ES-I3 (cell line): ENCODE results near the gene SH3RF2.

Experiments
- H3K36me3 ChIP-seq: 2 replicates; pipeline ENCODE4 v1.6.1; 2013; ENCODE audit warnings: mild to moderate bottlenecking, low read length, control low read depth, moderate library complexity; ENCODE audit not compliant: insufficient read depth
- H3K4me1 ChIP-seq: 2 replicates; pipeline ENCODE4 v1.6.1; 2013; ENCODE audit warnings: mild to moderate bottlenecking, control low read depth, low read length; ENCODE audit not compliant: insufficient read depth
- H3K9ac ChIP-seq: 2 replicates; pipeline ENCODE4 v1.6.1; 2013; ENCODE audit warnings: low read depth, mild to moderate bottlenecking, low read length, moderate library complexity
- H3K9me3 ChIP-seq: 2 replicates; pipeline ENCODE4 v1.6.1; 2013; ENCODE audit warnings: mild to moderate bottlenecking, low read length, moderate library complexity; ENCODE audit not compliant: control insufficient read depth, insufficient read depth

SH3RF2 gene

DNA sequence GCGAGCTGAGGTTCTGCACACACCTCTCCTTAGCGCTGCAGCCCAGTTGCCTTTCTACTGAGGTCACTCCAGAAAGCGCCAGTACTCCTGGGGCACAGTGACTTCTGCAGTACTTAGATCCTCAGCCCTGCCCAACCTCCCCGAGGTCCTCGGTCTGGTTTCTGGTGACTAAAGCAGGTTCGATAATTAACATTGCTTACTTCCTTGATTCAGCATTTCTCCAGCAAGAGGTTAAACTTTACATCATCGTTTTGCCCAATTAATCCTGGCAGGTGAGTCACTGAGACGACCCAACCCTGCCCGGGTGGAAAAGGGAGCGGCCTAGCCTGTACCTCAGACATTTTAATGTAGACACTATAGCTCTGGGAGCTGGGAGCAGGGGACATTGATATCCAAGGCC, 91.4 kb downstream of the SH3RF2 start:
- no peak overlapping the region for H3K9ac ChIP-seq
- H3K9me3 ChIP-seq: no peaks in the 10 kb centered on the region
- no peaks in the 10 kb centered on the region for H3K36me3 ChIP-seq
- peaks cover 27% of the 10 kb centered on the region for H3K4me1 ChIP-seq

DNA sequence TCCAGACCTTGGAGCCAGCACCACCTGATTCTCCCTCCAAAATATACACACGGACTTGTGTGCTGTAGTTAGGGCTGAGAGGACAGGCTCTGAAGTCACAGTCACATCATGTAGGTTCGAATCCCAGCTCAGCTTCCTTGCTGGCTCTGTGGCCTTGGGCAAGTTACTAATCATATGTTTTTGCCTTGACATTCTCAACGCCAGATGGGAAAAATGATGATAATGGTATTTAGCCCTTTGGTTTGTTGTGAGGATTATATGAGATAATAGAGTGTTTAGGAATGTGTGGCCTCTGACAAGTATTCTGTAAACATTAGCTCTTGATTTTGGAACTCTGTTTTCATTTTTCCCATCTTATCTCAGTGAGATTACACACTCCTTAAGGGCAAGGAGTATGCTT, 96.5 kb downstream of the SH3RF2 start:
- Histone ChIP-seq H3K36me3 (no peaks in the 10 kb centered on the region), H3K4me1 (0 out of 2 replicates have a peak, but pooled peaks cover under 1% of the 10 kb centered on the region), H3K9ac (no peak overlapping the region)

DNA sequence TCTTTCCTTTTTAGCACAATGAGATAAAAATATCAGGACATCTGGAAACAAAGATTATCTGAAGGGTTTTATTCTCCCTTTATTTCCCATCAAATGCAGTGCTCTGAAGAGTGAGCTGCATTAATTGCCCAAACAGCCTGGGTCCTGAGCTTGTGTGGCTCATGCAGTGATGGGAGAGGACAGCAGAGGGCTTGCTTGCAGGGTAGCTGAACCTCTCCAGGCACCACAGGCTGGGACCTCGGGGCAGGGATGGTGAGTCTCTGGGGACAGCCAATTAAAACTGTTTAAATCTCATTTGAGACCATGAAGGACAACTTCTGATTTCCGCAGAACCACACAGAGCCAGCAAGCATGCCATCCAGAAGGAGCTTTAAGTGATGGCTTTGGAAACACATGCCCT, 97.7 kb downstream of the SH3RF2 start:
- Histone ChIP-seq H3K4me1 (no peaks in the 10 kb centered on the region), H3K9ac (no peak overlapping the region), H3K36me3 (no peaks in the 10 kb centered on the region), H3K9me3 (no peaks in the 10 kb centered on the region)

More for the DNA sequence above, 96.5 kb downstream of the SH3RF2 start:
- no peaks in the 10 kb centered on the region for H3K9me3 ChIP-seq

DNA sequence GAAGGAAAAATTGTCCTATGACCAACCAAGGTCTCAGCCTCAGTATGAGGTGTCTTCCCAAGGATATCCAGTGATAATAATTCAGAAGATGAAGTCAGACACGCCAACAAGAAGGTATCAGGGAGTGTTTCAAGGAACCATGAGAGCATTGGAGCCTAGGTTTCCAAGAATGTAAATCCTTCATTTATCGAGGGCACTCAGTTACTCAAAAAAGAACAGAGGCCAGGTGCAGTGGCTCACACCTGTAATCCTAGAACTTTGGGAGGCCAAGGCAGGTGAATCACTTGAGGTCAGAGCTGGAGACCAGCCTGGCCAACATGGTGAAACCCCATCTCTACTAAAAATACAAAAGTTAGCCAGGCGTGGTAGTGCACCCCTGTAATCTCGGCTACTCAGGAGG, 98.2 kb downstream of the SH3RF2 start:
- H3K9ac ChIP-seq: no peak overlapping the region
- H3K4me1 ChIP-seq: no peaks in the 10 kb centered on the region

DNA sequence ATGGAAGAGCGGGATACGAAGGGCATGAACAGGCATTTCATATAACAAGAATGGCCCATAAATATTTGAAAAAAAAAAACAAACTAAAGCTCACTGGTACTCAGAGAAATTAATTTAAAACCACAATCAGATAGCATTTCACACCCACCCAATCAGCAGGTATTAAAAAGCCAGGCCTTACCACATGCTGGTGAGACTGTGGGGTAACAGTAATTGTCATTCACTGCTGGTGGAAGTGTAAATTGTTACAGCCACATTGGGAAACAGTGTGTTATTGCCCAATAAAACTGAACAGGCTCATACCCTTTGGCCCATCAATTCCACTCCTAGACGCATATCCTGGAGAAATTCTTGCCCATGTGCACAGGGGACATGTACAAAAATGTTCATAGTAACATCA, 103.0 kb downstream of the SH3RF2 start:
- Histone ChIP-seq H3K9ac (no peak overlapping the region), H3K9me3 (no peaks in the 10 kb centered on the region), H3K36me3 (no peaks in the 10 kb centered on the region), H3K4me1 (peaks cover 15% of the 10 kb centered on the region)

More for the DNA sequence above, 98.2 kb downstream of the SH3RF2 start:
- Histone ChIP-seq H3K9me3 (no peaks in the 10 kb centered on the region), H3K36me3 (no peaks in the 10 kb centered on the region)

DNA sequence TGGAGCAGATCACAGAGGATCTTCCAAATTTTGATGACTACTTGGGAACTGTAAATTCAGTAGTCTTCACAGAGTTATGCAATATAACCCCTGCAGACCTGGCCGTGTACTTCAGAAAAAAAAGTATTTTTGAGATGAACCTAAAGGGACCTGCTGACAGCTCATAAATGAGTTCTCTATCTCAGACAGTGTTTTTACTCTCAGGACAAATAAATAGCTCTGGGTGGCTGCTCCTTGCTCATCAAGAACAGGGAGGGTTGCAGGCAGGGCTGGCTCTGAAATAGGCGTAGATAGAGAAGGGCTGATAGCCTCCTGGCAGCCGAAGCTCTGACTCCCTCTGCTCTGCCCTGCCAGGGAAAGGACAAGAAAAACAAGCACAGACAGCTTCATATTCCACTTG, 104.1 kb downstream of the SH3RF2 start:
- no peaks in the 10 kb centered on the region for H3K36me3 ChIP-seq
- H3K9ac ChIP-seq: no peak overlapping the region
- H3K9me3 ChIP-seq: no peaks in the 10 kb centered on the region
- peaks cover 15% of the 10 kb centered on the region for H3K4me1 ChIP-seq

DNA sequence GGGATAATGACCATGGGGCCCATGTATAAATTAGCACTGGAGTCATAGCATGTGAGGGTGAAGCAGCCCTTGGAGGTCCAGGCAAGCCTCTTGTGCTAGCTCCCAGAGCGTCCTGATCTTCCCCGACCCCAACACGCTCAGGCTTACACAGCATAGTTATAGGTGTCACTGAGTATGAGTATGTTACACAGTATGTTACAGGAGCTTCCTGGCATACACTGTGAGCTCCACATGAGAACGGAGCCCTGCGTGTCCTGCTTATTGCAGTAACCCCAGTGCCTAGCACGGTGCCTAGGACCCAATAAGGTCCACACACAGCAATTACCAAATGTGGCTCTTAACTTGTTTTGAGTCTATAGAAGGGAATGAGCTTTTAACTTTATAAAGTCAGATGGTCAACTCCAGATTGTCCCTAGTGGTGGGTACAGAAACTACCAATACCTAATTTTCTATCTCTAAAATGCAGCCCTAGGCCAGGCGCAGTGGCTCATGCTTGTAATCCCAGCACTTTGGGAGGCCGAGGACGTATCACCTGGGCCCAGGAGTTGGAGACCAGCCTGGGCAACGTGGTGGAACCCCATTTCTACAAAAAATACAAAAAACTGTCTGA, 104.9 kb downstream of the SH3RF2 start:
- no peaks in the 10 kb centered on the region for H3K9me3 ChIP-seq
- H3K9ac ChIP-seq: no peak overlapping the region
- H3K36me3 ChIP-seq: no peaks in the 10 kb centered on the region
- H3K4me1 ChIP-seq: peaks cover 15% of the 10 kb centered on the region

DNA sequence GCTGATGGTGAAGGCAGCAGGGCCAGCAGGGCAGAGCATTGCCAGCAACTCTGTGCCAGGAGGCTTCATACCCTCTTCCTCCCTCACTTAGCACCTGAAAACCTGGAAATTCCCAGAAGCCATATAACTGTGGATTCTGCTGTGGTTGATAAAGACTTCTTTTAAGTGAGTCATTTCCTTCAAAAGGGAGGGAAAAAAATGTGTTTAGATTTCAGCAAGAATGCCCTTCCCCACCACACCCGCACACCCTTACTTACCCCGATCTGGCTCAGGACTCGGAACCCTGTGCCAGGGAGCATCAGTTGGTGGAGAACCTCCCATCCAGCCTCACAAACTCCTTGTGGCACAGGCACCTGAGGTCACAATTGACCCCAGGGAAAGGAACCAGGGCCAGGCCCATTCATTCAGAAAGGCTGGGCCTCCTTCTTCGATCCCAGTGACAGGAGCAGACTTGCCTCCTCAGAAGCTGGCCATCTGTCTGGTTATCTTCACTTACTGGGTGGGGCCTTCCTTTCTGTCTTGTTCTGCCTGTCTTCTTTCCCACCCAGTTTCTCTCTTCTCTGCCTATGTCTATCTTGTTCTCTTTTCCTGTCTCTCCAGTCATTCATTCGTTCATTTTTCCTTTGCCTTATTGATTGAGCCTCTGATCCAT, 106.4 kb downstream of the SH3RF2 start:
- Histone ChIP-seq H3K36me3 (no peaks in the 10 kb centered on the region), H3K4me1 (peaks cover 15% of the 10 kb centered on the region), H3K9ac (no peak overlapping the region), H3K9me3 (no peaks in the 10 kb centered on the region)

DNA sequence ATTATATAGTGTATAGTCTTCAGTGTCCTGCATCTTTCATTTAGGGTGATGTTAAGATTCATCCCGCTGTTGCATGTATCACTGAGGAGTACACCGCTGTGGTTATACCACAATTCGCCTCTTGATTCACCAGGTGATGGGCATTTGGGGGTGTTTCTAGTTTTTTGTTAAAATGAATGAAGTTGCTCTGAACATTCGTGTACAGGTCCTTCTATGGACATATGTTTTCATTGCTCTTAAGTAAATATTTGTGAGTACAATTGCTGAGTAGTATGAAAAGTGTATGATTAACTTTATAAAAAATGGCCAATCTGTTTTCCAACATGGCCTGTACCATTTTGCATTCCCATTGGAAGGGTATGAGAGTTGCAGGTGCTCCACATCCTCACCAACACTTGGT, 107.3 kb downstream of the SH3RF2 start:
- Histone ChIP-seq H3K36me3 (no peaks in the 10 kb centered on the region), H3K4me1 (peaks cover 15% of the 10 kb centered on the region), H3K9me3 (no peaks in the 10 kb centered on the region), H3K9ac (no peak overlapping the region)

DNA sequence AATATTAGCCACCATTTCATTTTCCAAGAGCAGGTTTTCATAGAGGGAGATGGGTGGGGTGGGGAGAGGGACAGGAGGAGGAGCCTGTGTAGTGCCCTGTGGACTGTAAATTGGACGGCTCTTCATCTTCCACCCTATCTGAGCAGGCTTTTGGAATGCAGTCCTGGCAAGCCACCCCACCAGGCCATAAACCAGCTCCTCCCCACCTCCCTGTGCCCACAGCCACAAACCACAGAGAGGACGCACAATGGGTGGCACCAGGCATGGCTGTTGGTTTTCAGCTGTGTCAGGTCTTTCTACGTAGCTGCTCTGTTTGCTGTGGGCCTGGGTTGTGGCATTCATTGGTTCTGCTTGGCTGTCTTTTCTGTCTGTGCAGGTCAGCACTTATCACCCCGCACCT, 111.0 kb downstream of the SH3RF2 start:
- no peaks in the 10 kb centered on the region for H3K9me3 ChIP-seq
- H3K4me1 ChIP-seq: peaks cover 4% of the 10 kb centered on the region; the same call in 1 of the 2 replicates
- no peaks in the 10 kb centered on the region for H3K36me3 ChIP-seq
- no peak overlapping the region for H3K9ac ChIP-seq

DNA sequence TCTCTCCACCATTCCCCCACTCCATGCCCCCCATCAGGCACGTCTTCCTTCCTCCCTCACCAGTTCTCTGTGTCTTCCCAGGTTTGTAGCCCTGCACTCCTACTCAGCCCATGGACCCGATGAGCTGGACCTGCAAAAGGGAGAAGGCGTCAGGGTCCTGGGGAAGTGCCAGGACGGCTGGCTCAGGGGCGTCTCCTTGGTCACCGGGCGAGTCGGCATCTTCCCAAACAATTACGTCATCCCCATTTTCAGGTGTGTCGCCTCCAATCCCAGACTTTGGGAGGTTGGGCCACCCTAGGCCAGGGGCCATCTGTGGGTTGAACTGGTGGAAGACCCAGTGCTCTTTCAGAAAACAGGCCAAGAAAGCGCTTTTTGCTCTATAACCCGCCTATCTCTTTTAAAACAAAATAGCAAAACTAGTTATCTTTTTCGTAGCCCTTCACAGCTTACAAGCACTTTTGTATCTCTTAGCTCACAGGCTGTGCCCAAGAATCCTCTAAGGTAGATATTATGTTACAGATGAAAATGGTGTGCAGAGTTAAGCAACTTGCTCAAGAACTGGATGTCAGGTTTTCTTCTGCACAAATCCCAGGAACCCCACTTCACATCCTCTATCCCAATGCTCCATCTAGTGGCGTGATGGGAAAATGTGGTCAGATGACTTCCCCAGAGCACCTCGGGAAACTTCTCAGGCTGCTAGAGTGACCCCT, 112.8 kb downstream of the SH3RF2 start:
- Histone ChIP-seq H3K9me3 (no peaks in the 10 kb centered on the region), H3K36me3 (no peaks in the 10 kb centered on the region), H3K4me1 (no peaks in the 10 kb centered on the region), H3K9ac (no peak overlapping the region)

DNA sequence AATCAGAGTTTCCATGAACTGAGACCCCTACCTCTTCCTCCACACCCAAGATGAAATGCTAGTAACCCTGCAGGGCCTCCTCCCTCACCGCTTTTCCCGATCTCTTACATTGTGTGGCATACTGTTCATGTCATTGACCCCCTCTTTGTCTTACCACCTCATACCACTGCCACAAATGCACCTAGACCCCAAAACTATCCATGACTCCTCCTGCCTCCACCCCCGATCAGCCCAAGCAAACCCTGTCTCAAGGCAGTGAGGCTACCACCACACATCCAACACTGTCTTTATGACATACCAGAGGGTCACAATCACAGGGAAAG, 113.3 kb downstream of the SH3RF2 start:
- no peak overlapping the region for H3K9ac ChIP-seq
- H3K4me1 ChIP-seq: no peaks in the 10 kb centered on the region
- H3K36me3 ChIP-seq: no peaks in the 10 kb centered on the region
- H3K9me3 ChIP-seq: no peaks in the 10 kb centered on the region

DNA sequence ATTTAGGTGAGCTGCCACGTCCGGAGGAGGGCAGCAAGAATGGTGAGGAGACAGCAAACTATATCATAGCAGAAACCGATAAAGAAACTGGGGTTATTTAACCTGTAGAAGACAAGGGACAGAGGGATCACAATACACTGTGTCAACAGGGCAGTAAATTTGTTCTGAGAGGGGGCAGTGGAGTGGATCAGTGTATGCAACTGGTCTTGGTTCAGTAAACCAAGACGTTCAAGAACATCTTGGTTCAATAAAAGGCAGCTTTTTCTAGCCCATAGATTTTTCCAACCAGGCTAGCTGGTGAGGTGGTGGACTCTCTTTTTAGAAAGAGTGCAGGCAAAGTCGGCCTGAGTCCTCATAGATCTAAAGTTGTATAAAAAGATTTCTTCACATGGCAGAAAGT, 113.7 kb downstream of the SH3RF2 start:
- H3K36me3 ChIP-seq: no peaks in the 10 kb centered on the region
- no peak overlapping the region for H3K9ac ChIP-seq
- H3K4me1 ChIP-seq: no peaks in the 10 kb centered on the region
- H3K9me3 ChIP-seq: no peaks in the 10 kb centered on the region

DNA sequence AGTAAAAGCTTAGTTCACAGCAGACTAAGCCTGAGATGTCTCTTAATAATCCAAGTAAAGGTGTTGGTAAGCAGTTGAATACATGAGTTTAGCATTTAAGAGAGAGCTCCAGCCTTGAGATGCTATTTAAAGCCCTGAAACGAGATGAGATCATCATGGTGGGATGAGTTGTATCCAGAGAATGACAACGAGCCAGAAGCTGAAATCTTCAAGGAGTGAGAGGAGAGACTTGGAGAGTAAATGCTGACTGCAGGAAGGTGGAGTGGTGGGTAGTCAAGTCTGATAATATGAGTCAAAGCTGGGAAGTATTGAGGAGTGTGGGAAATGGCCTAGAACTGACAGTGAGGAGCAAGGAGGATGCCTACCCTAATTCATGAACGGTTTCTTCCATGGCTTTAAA, 115.3 kb downstream of the SH3RF2 start:
- H3K36me3 ChIP-seq: no peaks in the 10 kb centered on the region
- H3K4me1 ChIP-seq: no peaks in the 10 kb centered on the region
- H3K9ac ChIP-seq: no peak overlapping the region
- no peaks in the 10 kb centered on the region for H3K9me3 ChIP-seq

DNA sequence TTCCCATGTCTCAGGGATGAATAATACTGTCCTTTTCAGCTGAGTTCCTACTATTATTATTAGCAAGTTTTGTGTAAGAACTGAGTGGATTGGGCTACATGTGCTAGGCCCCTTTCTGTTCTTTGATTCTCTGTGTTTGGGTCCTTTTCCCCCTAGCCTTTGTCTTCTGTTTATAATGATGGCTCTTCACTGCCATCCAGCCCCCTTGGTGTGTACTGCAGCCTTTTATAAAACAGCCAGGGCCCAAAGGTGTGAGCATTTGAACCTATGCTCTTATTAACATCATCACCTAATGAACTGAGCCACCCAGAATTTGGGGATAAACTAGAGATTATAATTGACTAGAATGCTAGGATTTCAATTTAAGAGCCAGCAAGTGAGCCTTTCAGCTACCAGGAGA, 116.4 kb downstream of the SH3RF2 start:
- no peaks in the 10 kb centered on the region for H3K36me3 ChIP-seq
- H3K4me1 ChIP-seq: no peaks in the 10 kb centered on the region
- H3K9me3 ChIP-seq: no peaks in the 10 kb centered on the region
- no peak overlapping the region for H3K9ac ChIP-seq
